Keratinocyte (primary cell): ENCODE results near the gene TM9SF2.

Experiments used
- CTCF ChIP-seq, 3 experiments: IDR thresholded peaks in 1 of 3; conservative IDR thresholded peaks in 1 of 3; optimal IDR thresholded peaks in 1 of 3; 2 replicates in 2 of 3; 3 replicates in 1 of 3; pipeline versions ENCODE3 to v1.5.1; 2011; ENCODE audit warnings: low read length in 3 of 3, mild to moderate bottlenecking in 3 of 3, moderate library complexity in 2 of 3, control low read depth in 1 of 3, inconsistent platforms in 1 of 3; ENCODE audit not compliant: insufficient read depth in 2 of 3; ENCODE audit errors: extremely low read depth in 1 of 3
- EZH2 ChIP-seq: IDR thresholded peaks from one replicate; pipeline ENCODE4 v1.6.1; 2012; ENCODE audit warnings: inconsistent platforms, mild to moderate bottlenecking, low read length, moderate library complexity

DNA sequence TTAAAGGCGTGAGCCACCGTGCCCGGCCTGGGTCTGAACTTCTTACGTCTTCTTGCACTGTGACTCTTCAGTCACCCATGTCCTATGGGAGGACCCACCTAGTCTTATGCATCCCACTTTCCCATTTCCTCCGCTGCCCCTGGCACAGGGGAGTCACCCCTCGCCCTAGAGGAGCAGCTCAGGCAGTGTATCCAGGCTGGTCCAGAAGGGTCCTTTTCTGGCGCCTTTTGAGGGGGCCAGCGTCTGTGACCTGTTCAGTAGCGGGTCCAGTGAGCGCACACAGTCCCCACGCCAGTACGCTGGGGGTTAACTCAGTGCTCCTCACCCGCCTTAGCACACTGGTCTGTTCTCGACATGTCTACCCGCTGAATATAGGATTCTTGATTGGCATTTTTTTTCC is 107.1 kb downstream of the TM9SF2 start:
- TF ChIP-seq CTCF (optimal IDR thresholded peaks at IDR 0.05 in 1 of 3, IDR thresholded peaks at IDR 0.05 in 1 of 3, conservative IDR thresholded peaks at IDR 0.05 in 1 of 3; ENCODE audit: extremely low read depth in 1 of 3, insufficient read depth in 2 of 3, low read length in 3 of 3) (no peak), EZH2 (no peak)
